Fibroblast of pulmonary artery (primary cell): Measurements from ENCODE around the gene SPSB1.

Experiments
- DNase-seq: peaks from one replicate; pipeline ENCODE4 v3.0.0-alpha.2; 2010; ENCODE audit warnings: low read depth
- H3K4me3 ChIP-seq: replicated peaks from 2 replicates; pipeline ENCODE4 v1.5.1; 2011; ENCODE audit warnings: low read depth, mild to moderate bottlenecking, control low read depth, low read length, moderate library complexity
- TF ChIP-seq, protein P1 (sequence below): IDR thresholded peaks from 2 replicates; pipeline ENCODE4 v1.5.1; 2011; ENCODE audit warnings: mild to moderate bottlenecking, control low read depth, low read length, inconsistent platforms; ENCODE audit errors: missing control alignments

Gene SPSB1

DNA sequence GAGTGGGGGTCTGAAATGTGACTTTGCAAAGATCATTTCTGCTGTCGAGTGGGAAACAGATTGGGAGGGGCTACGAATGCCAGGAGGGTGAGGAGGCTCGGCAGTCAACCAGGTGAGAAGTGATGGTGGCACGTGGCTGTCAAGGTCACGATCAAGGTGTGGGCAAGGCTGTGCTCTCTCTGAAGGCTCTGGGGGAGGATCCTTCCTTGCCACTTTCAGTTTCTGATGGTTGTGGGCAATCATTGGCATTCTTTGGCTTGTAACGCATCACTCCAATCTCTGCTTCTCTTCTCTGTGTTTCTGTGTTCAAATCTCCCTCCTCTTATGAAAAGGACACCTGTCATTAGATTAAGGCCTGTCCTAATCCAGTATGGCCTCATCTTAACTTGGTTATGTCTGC, 6.1 kb upstream of the SPSB1 start:
- TF ChIP-seq, protein P1, sequence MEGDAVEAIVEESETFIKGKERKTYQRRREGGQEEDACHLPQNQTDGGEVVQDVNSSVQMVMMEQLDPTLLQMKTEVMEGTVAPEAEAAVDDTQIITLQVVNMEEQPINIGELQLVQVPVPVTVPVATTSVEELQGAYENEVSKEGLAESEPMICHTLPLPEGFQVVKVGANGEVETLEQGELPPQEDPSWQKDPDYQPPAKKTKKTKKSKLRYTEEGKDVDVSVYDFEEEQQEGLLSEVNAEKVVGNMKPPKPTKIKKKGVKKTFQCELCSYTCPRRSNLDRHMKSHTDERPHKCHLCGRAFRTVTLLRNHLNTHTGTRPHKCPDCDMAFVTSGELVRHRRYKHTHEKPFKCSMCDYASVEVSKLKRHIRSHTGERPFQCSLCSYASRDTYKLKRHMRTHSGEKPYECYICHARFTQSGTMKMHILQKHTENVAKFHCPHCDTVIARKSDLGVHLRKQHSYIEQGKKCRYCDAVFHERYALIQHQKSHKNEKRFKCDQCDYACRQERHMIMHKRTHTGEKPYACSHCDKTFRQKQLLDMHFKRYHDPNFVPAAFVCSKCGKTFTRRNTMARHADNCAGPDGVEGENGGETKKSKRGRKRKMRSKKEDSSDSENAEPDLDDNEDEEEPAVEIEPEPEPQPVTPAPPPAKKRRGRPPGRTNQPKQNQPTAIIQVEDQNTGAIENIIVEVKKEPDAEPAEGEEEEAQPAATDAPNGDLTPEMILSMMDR: no peak
- no peak for DNase-seq
- H3K4me3 ChIP-seq: no peak overlapping the region

DNA sequence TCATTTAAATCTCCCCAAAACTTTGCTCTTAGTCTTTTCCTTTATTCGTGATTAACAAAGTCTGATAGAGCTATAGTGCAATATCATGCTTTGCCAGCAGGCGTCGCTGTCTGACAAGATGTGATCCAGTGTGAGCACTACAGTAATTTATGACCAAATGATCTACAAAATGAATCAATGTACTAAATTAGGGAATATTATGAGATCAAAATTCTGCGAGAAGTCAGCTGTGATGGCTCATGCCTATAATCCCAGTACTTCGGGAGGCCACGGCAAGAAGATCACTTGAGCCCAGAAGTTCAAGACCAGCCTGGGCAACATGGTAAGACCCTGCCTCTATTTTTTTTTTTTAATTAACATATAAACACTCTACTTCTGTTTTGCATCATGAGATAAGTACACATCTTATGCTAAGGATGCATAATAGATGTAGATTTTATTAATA, 3.6 kb upstream of the SPSB1 start:
- TF ChIP-seq, protein P1: peak; percentile 97
- H3K4me3 ChIP-seq: no peak overlapping the region
- DNase-seq: peak; percentile 87

DNA sequence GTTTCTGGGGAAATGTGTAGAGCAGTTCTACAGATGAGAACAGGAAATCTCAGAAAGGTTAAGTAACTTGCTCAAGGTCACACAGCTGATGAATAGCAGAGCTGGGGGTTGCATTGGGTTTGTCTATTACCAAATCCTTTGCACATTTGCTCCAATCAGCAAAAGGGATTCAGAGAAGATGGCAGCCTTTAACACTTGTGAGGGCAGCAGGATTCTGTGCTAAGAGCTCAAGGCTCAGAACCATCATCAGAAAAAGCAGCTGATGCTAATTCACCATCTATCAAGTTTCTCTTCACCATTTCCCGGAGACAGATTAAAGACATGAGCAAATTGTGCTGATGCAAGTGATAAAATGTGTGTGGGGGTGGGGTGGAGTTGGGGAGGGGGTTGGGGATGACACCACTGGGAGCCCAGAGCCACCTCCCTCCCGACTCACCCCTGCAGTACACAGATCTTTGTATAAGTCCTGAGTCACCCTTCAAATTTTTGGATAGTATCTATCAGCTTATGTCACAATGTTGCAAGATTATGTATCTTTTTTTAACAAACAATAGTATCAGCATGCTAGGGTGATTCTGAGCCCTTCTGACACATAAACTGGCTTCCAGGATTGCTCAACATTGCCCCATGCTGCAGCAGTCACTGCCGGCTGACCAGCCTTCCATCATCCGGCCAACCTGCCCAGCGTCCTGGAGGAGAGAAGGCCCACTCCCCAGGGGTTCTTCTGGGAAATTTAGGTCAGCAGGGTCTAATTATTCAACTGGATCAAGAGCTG, 2.8 kb upstream of the SPSB1 start:
- TF ChIP-seq, protein P1: no peak
- H3K4me3 ChIP-seq: no peak overlapping the region
- DNase-seq: peak; percentile 95

DNA sequence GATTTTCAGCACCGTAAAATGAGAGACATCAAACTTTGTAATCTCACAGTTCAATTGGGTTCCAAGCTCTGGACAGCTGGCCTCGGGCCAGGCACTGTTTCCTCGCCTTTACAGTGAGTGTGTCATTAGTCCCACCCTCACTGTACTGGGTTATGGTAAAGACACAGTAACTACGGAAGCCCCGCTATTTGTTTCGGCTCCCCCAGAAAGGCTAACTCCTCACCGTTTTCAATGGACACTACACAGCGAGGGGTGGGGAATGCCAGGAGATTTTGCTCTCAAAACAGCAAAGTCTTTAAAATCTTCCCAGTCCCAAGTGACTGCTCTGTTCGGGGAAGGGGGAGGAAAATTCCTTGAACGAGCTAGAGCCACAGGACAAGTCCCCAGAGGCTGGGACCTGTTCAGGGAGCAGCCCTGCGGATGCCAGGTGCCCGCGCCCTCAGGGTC, 757 bp upstream of the SPSB1 start:
- TF ChIP-seq, protein P1: no peak
- peak; percentile 78 for DNase-seq
- peak overlapping the region; percentile 99 for H3K4me3 ChIP-seq

DNA sequence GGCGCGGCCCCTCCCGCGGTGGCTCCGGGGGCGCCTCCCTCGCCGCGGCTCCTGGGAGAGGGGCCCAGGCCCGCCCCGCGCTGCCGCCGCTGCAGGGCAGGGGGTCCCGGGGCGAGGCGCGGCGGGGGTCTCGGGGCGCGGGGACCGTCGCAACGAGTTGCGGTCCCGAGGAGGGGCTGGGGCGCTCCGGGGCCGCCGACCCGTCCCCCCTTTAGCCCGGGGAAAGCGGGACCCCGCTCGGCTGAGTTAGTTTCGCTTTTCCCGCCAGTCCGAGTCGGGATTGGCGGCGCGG, 493 bp downstream of the SPSB1 start:
- peak overlapping the region; percentile 99 for H3K4me3 ChIP-seq
- no peak for DNase-seq
- TF ChIP-seq, protein P1: no peak

DNA sequence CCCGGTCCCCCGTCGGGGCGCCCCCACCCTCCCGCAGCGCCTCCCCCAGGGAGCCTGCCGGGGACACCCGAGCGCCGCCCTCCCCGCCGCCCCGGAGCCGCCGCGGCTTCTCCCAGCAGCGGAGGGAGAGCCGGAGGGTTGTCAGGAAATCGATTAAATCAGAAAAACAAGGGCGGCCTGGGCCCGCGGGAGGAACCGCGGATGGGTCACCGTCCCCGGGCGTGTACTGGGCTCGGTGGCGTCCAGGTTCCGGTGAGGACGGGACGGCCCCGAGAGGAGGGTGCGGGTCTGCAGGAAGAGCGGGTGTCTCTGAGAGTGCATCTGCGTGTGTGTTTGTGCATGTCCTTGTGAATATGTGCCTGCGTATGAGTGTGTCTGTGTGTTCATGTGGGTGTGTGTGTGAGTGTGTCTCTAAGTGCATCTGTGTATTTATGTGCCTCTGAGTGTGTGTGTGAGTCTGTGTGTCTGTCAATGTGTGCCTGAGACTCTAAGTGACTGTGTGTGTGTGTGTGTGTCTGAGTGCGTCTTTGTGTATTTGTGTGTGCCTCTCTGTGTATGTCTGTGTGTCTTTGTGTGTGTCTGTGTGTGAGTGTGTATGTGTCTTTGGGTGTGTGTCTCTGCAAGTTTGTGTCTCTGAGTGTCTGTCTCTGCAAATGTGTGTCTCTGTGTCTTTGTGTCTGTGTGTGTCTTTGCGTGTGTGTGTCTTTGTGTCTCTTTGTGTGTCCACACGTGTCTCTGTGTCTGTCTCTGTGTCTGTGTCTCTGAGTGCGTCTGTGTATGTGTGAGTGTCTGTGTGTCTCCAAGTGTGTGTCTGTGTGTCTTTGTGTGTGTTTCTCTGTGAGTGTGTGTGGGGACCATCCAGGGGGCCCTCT, 1.1 kb downstream of the SPSB1 start:
- H3K4me3 ChIP-seq: peak overlapping the region; percentile 99
- TF ChIP-seq, protein P1: no peak
- peak; percentile 49 for DNase-seq

DNA sequence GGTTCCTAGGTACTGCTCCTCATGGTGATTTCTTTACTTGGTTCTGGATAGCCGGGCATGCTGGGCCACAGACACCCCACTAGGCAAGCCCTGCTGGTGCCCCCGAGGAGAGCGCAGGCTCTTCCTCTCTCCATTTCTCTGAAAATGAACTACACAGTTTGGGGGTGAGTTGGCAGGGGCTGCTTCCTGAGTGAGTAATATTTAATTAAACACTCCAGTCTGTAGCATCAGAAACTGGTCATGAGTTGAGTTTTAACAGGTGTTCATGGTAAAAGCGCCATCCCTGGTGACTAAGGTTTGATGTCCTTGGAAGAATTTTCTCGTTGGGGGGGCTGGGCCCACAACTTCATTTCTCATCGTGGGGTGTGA, 1.7 kb downstream of the SPSB1 start:
- TF ChIP-seq, protein P1: no peak
- DNase-seq: peak; percentile 63
- H3K4me3 ChIP-seq: peak overlapping the region; percentile 99
